Measurements from ENCODE around the gene AKT3.

- TF ChIP-seq TAF1 (IDR thresholded peaks at IDR 0.05; ENCODE audit: borderline replicate concordance, insufficient read depth, low read length), result no peak
- no peak for TF ChIP-seq POLR2AphosphoS5 (IDR thresholded peaks at IDR 0.05; ENCODE audit: low read depth, low read length)
- no peak for TF ChIP-seq REST (IDR thresholded peaks at IDR 0.05; ENCODE audit: insufficient read depth in 1 of 2, low read depth in 2 of 2, low read length in 2 of 2)
Observed at GRCh38 chr1:243845888-243846287, 4.2 kb downstream of the AKT3 start.
